B cell (primary cell): Measurements from ENCODE around the gene MAP3K20.

Source experiments
- CTCF ChIP-seq: fragments of 200-600 bp; IDR thresholded peaks from one replicate; pipeline ENCODE4 v1.8.0; 2022; ENCODE audit warnings: antibody characterized with exemption, mild to moderate bottlenecking
- EZH2 ChIP-seq: IDR thresholded peaks from 2 replicates; pipeline ENCODE4 v1.6.1; 2012; ENCODE audit warnings: borderline replicate concordance, low read depth, mild to moderate bottlenecking, moderate library complexity, low read length; ENCODE audit not compliant: insufficient read depth, poor library complexity, severe bottlenecking

GRCh38 chr2:173059292-173059691 lies 16.4 kb upstream of the MAP3K20 start:
- TF ChIP-seq CTCF (no peak), EZH2 (no peak)
